Measurements from ENCODE around the gene SNX2. TPM values are rescaled to one million over a fixed set of nuclear protein-coding genes. Genes with fewer than 3 reads are reported as not detected.

SNX2 gene
- total RNA-seq, 1 experiment from 2014 or later = 123 TPM

DNA sequence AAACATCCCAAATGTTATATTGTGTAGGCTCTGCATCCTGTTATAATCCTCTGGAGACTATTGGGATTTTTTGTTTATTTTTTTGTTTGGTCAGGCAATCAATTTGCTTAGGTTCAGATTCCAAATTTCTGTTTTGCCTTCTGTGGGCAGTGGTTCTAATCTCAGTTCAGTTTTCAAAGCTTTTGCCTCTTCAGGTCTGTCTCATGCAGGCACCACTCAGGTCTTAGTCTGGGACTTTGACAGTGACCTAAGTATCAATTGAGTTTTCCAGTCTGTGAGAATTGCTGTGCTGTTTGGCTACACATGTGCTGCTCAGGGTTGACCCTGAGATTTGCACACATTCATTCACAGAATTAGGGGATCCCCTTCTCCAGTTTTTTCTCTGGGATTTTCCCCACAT lies 14.1 kb downstream of the SNX2 start:
- H3K27me3 Mint-ChIP-seq (ENCODE audit: insufficient read depth, unreplicated experiment) = no peaks in the 10 kb centered on the region
- Histone ChIP-seq H3K27me3 (replicated peaks; ENCODE audit: control insufficient read depth, insufficient read depth, low read length) (no peaks in the 10 kb centered on the region), H3K4me3 (ENCODE audit: low read depth, low read length) (no peak overlapping the region), H3K36me3 (ENCODE audit: control insufficient read depth, insufficient read depth, low read length) (no peaks in the 10 kb centered on the region), H3K4me1 (no peaks in the 10 kb centered on the region), H3K9me3 (peaks cover 11% of the 10 kb centered on the region; the same call in 1 of the 2 replicates)
- ChIA-PET CTCF (no interaction called here), POLR2A (no interaction called here)
- no TSS peak for BruUV-seq (replicated peaks)
- H3K27ac Mint-ChIP-seq (ENCODE audit: unreplicated experiment) = peak overlapping the region; percentile 25
- TF ChIP-seq, protein P1, sequence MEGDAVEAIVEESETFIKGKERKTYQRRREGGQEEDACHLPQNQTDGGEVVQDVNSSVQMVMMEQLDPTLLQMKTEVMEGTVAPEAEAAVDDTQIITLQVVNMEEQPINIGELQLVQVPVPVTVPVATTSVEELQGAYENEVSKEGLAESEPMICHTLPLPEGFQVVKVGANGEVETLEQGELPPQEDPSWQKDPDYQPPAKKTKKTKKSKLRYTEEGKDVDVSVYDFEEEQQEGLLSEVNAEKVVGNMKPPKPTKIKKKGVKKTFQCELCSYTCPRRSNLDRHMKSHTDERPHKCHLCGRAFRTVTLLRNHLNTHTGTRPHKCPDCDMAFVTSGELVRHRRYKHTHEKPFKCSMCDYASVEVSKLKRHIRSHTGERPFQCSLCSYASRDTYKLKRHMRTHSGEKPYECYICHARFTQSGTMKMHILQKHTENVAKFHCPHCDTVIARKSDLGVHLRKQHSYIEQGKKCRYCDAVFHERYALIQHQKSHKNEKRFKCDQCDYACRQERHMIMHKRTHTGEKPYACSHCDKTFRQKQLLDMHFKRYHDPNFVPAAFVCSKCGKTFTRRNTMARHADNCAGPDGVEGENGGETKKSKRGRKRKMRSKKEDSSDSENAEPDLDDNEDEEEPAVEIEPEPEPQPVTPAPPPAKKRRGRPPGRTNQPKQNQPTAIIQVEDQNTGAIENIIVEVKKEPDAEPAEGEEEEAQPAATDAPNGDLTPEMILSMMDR (IDR thresholded peaks at IDR 0.05; ENCODE audit: insufficient read depth in 1 of 2, low read depth in 1 of 2, low read length in 1 of 2, severe bottlenecking in 1 of 2, unreplicated experiment in 1 of 2) = no peak
- H3K4me3 Mint-ChIP-seq (ENCODE audit: unreplicated experiment) = no peak overlapping the region
- DNase-seq = no peak
- H3K9me3 Mint-ChIP-seq (ENCODE audit: unreplicated experiment) = peaks cover 15% of the 10 kb centered on the region
- peaks cover 21% of the 10 kb centered on the region for H3K36me3 Mint-ChIP-seq (ENCODE audit: insufficient read depth, unreplicated experiment)
- intact Hi-C loops (cut with micrococcal nuclease; ENCODE audit: unreplicated experiment) = no loop called here
- H3K4me1 Mint-ChIP-seq (ENCODE audit: low read depth, unreplicated experiment) = peaks cover 6% of the 10 kb centered on the region

DNA sequence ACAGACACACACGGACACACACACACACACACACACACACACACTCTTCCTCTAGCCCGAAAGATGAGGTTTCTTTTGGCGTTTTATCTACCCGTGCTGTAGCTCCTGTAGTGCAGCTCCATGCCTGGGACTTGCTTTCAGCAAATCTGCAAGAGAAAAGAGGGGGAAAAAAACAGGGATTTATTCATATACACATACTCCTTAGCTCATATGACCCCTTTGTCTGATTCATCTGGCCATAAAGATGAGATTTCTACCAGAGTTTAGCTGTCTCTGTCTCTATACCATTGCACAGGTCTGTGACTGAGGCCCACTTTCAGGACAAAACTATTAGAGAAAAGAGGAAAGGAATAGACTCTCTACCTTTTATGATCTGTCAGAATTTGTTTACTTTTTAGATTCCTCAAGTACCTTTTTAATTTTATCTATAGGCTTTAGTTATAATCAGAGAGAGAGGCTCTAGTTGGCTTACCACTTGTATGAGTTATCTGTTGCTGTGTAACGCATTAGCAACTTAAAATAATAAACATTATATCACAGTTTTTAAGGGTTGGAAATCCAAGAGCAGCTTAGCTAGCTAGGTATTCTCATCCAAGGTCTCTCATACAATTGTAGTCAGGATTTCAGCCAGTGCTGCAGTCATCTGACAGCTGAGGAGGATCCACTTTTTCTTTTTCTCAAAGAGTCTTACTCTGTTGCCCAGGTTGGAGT lies 14.7 kb downstream of the SNX2 start:
- no peak for DNase-seq
- Histone ChIP-seq H3K9me3 (peaks cover 7% of the 10 kb centered on the region; the same call in 1 of the 2 replicates), H3K27me3 (replicated peaks; ENCODE audit: control insufficient read depth, insufficient read depth, low read length) (no peaks in the 10 kb centered on the region), H3K4me3 (ENCODE audit: low read depth, low read length) (no peak overlapping the region), H3K4me1 (no peaks in the 10 kb centered on the region), H3K36me3 (ENCODE audit: control insufficient read depth, insufficient read depth, low read length) (no peaks in the 10 kb centered on the region)
- ChIA-PET CTCF (no interaction called here), POLR2A (no interaction called here)
- H3K27ac Mint-ChIP-seq (ENCODE audit: unreplicated experiment) = peak overlapping the region; percentile 25
- TF ChIP-seq, protein P1 (IDR thresholded peaks at IDR 0.05; ENCODE audit: insufficient read depth in 1 of 2, low read depth in 1 of 2, low read length in 1 of 2, severe bottlenecking in 1 of 2, unreplicated experiment in 1 of 2) = no peak
- no peak overlapping the region for H3K4me3 Mint-ChIP-seq (ENCODE audit: unreplicated experiment)
- H3K4me1 Mint-ChIP-seq (ENCODE audit: low read depth, unreplicated experiment) = peaks cover 6% of the 10 kb centered on the region
- peaks cover 14% of the 10 kb centered on the region for H3K9me3 Mint-ChIP-seq (ENCODE audit: unreplicated experiment)
- intact Hi-C loops (cut with micrococcal nuclease; ENCODE audit: unreplicated experiment) = no loop called here
- BruUV-seq (replicated peaks) = no TSS peak
- peaks cover 21% of the 10 kb centered on the region for H3K36me3 Mint-ChIP-seq (ENCODE audit: insufficient read depth, unreplicated experiment)
- H3K27me3 Mint-ChIP-seq (ENCODE audit: insufficient read depth, unreplicated experiment) = no peaks in the 10 kb centered on the region

DNA sequence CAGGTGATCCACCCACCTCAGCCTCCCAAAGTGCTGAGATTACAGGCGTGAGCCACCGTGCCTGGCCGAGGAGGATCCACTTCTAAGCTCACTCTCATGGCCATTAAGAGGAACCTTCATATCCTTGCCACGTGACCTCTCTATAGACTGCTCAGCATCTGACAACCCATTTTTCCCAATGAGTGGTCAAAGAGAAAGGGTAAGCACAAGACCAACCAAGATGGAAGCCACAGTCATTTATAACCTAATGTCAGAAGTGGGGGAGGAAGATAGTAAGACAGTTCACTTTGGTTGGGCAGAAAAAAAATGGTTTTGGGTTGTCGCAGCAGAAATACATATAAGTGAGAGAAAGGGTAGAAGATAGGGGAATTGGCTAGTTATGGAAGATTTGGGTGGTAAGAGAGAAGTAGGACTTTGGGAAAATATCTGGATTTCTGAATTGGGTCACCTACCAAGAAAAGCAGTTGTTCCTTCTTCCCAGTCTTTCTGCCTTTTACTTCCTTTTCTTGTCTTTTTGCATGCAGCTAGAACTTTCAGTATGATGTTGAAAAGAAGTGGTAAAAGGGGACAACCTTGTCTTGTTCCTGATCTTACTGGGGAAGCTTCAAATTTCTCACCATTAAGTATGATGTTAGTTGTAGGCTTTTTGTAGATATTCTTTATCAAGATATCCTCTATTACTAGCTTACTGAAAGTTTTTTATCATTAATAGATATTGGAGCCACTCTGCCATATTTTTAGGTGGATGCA lies 15.6 kb downstream of the SNX2 start:
- no peaks in the 10 kb centered on the region for H3K27me3 Mint-ChIP-seq (ENCODE audit: insufficient read depth, unreplicated experiment)
- H3K4me3 ChIP-seq (ENCODE audit: low read depth, low read length) = no peak overlapping the region
- H3K4me1 ChIP-seq = no peaks in the 10 kb centered on the region
- no TSS peak for BruUV-seq (replicated peaks)
- ChIA-PET POLR2A (no interaction called here), CTCF (no interaction called here)
- H3K9me3 ChIP-seq = peaks cover 3% of the 10 kb centered on the region; the same call in 1 of the 2 replicates
- peaks cover 6% of the 10 kb centered on the region for H3K4me1 Mint-ChIP-seq (ENCODE audit: low read depth, unreplicated experiment)
- TF ChIP-seq, protein P1 (IDR thresholded peaks at IDR 0.05; ENCODE audit: insufficient read depth in 1 of 2, low read depth in 1 of 2, low read length in 1 of 2, severe bottlenecking in 1 of 2, unreplicated experiment in 1 of 2) = no peak
- no peak overlapping the region for H3K4me3 Mint-ChIP-seq (ENCODE audit: unreplicated experiment)
- DNase-seq = no peak
- peaks cover 5% of the 10 kb centered on the region for H3K9me3 Mint-ChIP-seq (ENCODE audit: unreplicated experiment)
- H3K36me3 Mint-ChIP-seq (ENCODE audit: insufficient read depth, unreplicated experiment) = peaks cover 21% of the 10 kb centered on the region
- no peak overlapping the region for H3K27ac Mint-ChIP-seq (ENCODE audit: unreplicated experiment)
- no peaks in the 10 kb centered on the region for H3K27me3 ChIP-seq (replicated peaks; ENCODE audit: control insufficient read depth, insufficient read depth, low read length)
- intact Hi-C loops (cut with micrococcal nuclease; ENCODE audit: unreplicated experiment) = no loop called here
- H3K36me3 ChIP-seq (ENCODE audit: control insufficient read depth, insufficient read depth, low read length) = no peaks in the 10 kb centered on the region
